OCI-LY1 (cell line): ENCODE data around the gene POU5F2.

Source experiments
- H2AFZ ChIP-seq: fragments of 200-600 bp; sonication (generic), shearing (Covaris generic); 2 replicates; pipeline ENCODE4 v1.6.0; 2014; ENCODE audit warnings: antibody characterized with exemption, mild to moderate bottlenecking, low read length
- H3F3A ChIP-seq: fragments of 200-600 bp; sonication (generic), shearing (Covaris generic); 2 replicates; pipeline ENCODE4 v1.6.0; 2014; ENCODE audit warnings: mild to moderate bottlenecking, antibody characterized with exemption, low read length, moderate library complexity; ENCODE audit not compliant: insufficient read depth
- H3K27ac ChIP-seq: fragments of 200-600 bp; sonication (generic); 2 replicates; pipeline ENCODE4 v1.5.1; 2014; ENCODE audit warnings: low read length, mixed run types, mild to moderate bottlenecking, low read depth; ENCODE audit not compliant: poor library complexity, severe bottlenecking
- H3K27me3 ChIP-seq: fragments of 200-600 bp; sonication (generic); 2 replicates; pipeline ENCODE4 v1.6.0; 2014; ENCODE audit warnings: antibody characterized with exemption, mild to moderate bottlenecking, low read length, moderate library complexity; ENCODE audit not compliant: insufficient read depth
- H3K36me3 ChIP-seq: fragments of 200-600 bp; sonication (generic); 2 replicates; pipeline ENCODE4 v1.6.1; 2014; ENCODE audit warnings: mild to moderate bottlenecking, antibody characterized with exemption, low read length, moderate library complexity, mixed read lengths; ENCODE audit not compliant: insufficient read depth
- H3K4me1 ChIP-seq: fragments of 200-600 bp; sonication (generic); 2 replicates; pipeline ENCODE4 v1.5.1; 2014; ENCODE audit warnings: mild to moderate bottlenecking, low read length, moderate library complexity; ENCODE audit not compliant: insufficient read depth, severe bottlenecking
- H3K4me2 ChIP-seq: fragments of 200-600 bp; sonication (generic), shearing (Covaris generic); 2 replicates; pipeline ENCODE4 v1.6.1; 2014; ENCODE audit warnings: low read length
- H3K4me3 ChIP-seq: fragments of 200-600 bp; sonication (generic); 2 replicates; pipeline ENCODE4 v1.5.1; 2014; ENCODE audit warnings: low read length, low read depth, mild to moderate bottlenecking, mixed read lengths; ENCODE audit not compliant: poor library complexity, severe bottlenecking
- H3K79me2 ChIP-seq: fragments of 200-600 bp; shearing (Covaris generic); 2 replicates; pipeline ENCODE4 v1.6.1; 2016; ENCODE audit warnings: mixed run types, low read length, mixed read lengths; ENCODE audit not compliant: insufficient read depth
- H3K9ac ChIP-seq: fragments of 200-600 bp; sonication (generic), shearing (Covaris generic); 2 replicates; pipeline ENCODE4 v1.6.1; 2014; ENCODE audit warnings: mild to moderate bottlenecking, low read length, mixed read lengths
- H3K9me2 ChIP-seq: fragments of 200-600 bp; sonication (generic), shearing (Covaris generic); 2 replicates; pipeline ENCODE4 v1.6.1; 2014; ENCODE audit warnings: low read depth, mild to moderate bottlenecking, low read length, mixed read lengths
- H3K9me3 ChIP-seq: fragments of 200-600 bp; shearing (Covaris generic); 2 replicates; pipeline ENCODE4 v1.6.1; 2014; ENCODE audit warnings: low read length, mixed read lengths
- H4K20me1 ChIP-seq: fragments of 200-600 bp; sonication (generic), shearing (Covaris generic); 2 replicates; pipeline ENCODE4 v1.6.0; 2016; ENCODE audit warnings: mild to moderate bottlenecking, low read length; ENCODE audit not compliant: insufficient read depth
- EZH2 ChIP-seq: fragments of 200-600 bp; sonication (generic), shearing (Covaris generic); IDR thresholded peaks from 2 replicates; pipeline ENCODE4 v1.8.0; 2017; ENCODE audit warnings: borderline replicate concordance, mixed run types, mild to moderate bottlenecking, antibody characterized with exemption, low read length, moderate library complexity, mixed read lengths
- TF ChIP-seq, protein P1 (sequence below): fragments of 200-600 bp; sonication (generic), shearing (Covaris generic); IDR thresholded peaks from 2 replicates; pipeline ENCODE4 v1.5.1; 2017; ENCODE audit warnings: mild to moderate bottlenecking, antibody characterized with exemption, low read length, moderate library complexity, mixed read lengths

The POU5F2 gene

DNA sequence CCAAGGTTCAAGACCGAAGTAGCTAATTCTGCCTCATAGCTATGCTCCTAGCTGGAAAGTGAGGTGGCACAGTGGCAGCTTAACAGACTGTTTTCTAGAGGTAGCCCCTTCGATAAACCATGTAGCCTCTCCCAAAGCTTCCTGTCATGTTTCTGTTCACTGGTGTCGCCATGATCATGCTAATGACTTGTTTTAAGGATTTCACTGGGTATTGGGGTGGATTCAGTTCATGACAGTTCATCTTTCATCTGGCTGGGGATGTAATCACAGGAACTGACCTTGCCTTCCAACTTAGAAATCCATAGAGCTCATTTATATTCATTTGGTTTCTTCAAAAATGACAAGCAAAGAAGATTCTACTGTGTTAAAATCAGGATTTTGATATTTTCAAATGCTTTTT lies 9.4 kb downstream of the POU5F2 start:
- Histone ChIP-seq H2AFZ (no peak overlapping the region), H3K9ac (no peak overlapping the region), H4K20me1 (no peaks in the 10 kb centered on the region), H3K79me2 (no peaks in the 10 kb centered on the region), H3K9me3 (no peaks in the 10 kb centered on the region), H3K4me2 (no peak overlapping the region), H3F3A (no peaks in the 10 kb centered on the region), H3K4me3 (no peak overlapping the region), H3K36me3 (no peaks in the 10 kb centered on the region), H3K9me2 (no peaks in the 10 kb centered on the region), H3K27ac (no peak overlapping the region), H3K4me1 (no peaks in the 10 kb centered on the region), H3K27me3 (no peaks in the 10 kb centered on the region)
- TF ChIP-seq EZH2, result no peak
- TF ChIP-seq, protein P1, sequence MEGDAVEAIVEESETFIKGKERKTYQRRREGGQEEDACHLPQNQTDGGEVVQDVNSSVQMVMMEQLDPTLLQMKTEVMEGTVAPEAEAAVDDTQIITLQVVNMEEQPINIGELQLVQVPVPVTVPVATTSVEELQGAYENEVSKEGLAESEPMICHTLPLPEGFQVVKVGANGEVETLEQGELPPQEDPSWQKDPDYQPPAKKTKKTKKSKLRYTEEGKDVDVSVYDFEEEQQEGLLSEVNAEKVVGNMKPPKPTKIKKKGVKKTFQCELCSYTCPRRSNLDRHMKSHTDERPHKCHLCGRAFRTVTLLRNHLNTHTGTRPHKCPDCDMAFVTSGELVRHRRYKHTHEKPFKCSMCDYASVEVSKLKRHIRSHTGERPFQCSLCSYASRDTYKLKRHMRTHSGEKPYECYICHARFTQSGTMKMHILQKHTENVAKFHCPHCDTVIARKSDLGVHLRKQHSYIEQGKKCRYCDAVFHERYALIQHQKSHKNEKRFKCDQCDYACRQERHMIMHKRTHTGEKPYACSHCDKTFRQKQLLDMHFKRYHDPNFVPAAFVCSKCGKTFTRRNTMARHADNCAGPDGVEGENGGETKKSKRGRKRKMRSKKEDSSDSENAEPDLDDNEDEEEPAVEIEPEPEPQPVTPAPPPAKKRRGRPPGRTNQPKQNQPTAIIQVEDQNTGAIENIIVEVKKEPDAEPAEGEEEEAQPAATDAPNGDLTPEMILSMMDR, result no peak

DNA sequence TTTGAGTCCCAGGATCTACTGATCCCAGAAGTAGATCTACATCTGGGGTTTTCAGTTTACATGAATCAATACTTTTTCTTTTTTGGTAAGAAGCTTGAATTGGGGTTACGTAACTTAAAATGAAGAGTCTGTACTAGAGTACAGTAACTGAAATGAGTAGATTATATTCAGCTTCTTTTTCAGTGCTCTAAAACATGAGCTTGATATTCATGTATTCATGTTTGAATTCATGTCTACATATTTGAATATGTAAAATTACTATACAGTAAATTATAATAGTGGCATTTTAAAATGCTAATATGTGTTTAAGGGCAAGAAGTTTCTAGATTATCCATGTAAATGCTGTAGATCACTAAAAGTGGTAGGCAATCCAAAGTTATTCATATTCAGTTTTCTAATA lies 14.8 kb downstream of the POU5F2 start:
- Histone ChIP-seq H3K9me2 (no peaks in the 10 kb centered on the region), H3K4me1 (no peaks in the 10 kb centered on the region), H4K20me1 (no peaks in the 10 kb centered on the region), H3K9me3 (no peaks in the 10 kb centered on the region), H3K27ac (no peak overlapping the region), H3K4me2 (no peak overlapping the region), H3K36me3 (no peaks in the 10 kb centered on the region), H3K9ac (no peak overlapping the region), H3K27me3 (no peaks in the 10 kb centered on the region), H3K4me3 (no peak overlapping the region), H2AFZ (no peak overlapping the region), H3F3A (no peaks in the 10 kb centered on the region), H3K79me2 (no peaks in the 10 kb centered on the region)
- no peak for TF ChIP-seq EZH2
- TF ChIP-seq, protein P1, result no peak

DNA sequence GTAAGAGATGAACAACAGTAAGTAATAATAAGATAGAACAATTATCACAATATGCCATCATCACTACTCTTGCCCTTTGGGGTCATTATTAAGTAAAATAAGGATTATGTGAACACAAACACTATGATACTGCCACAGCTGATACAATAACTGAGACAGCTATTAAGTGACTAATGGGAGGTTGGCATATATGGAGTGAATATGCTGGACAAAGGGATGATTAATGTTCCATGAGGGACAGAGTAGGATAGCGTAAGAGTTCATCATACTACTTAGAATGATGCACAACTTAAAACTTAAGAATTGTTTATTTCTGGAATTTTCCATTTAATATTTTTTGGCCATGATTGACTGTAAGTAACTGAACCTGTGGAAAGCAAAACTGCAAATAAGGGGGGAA lies 16.6 kb downstream of the POU5F2 start:
- Histone ChIP-seq H3K79me2 (no peaks in the 10 kb centered on the region), H3F3A (no peaks in the 10 kb centered on the region), H3K4me3 (no peak overlapping the region), H2AFZ (no peak overlapping the region), H3K4me1 (no peaks in the 10 kb centered on the region), H3K27ac (no peak overlapping the region), H3K9me2 (no peaks in the 10 kb centered on the region), H4K20me1 (no peaks in the 10 kb centered on the region), H3K9me3 (no peaks in the 10 kb centered on the region), H3K9ac (no peak overlapping the region), H3K4me2 (no peak overlapping the region), H3K36me3 (no peaks in the 10 kb centered on the region), H3K27me3 (no peaks in the 10 kb centered on the region)
- TF ChIP-seq, protein P1, result no peak
- TF ChIP-seq EZH2, result no peak
